RWPE2 (cell line): Measurements from ENCODE around the gene MAP2K3.

Experiments used
- ATAC-seq: fragments of 200-7000 bp; cut with Tn5 transposase; 3 replicates; pipeline ENCODE4 v1.9.1; 2021; ENCODE audit warnings: low read depth
- DNase-seq: peaks from one replicate; pipeline ENCODE4 v3.0.0-alpha.2; 2020; ENCODE audit warnings: low spot score
- H3K27ac ChIP-seq: fragments of 450-650 bp; 2 replicates; pipeline ENCODE4 v1.5.1; 2017; ENCODE audit warnings: mild to moderate bottlenecking; ENCODE audit not compliant: poor library complexity, severe bottlenecking
- H3K27me3 ChIP-seq: fragments of 250-450 bp; sonication (Bioruptor Pico); 2 replicates; pipeline ENCODE4 v1.5.1; 2021; ENCODE audit warnings: mild to moderate bottlenecking, moderate library complexity; ENCODE audit not compliant: insufficient read depth, poor library complexity, severe bottlenecking
- H3K36me3 ChIP-seq: fragments of 250-450 bp; sonication (Bioruptor Pico); 2 replicates; pipeline ENCODE4 v1.5.1; 2020; ENCODE audit warnings: low read depth, mild to moderate bottlenecking, moderate library complexity
- H3K4me1 ChIP-seq: fragments of 250-450 bp; sonication (Bioruptor Pico); 2 replicates; pipeline ENCODE4 v1.5.1; 2021; ENCODE audit warnings: mild to moderate bottlenecking, moderate library complexity; ENCODE audit not compliant: insufficient read depth, poor library complexity, severe bottlenecking
- H3K4me3 ChIP-seq: fragments of 250-450 bp; sonication (Bioruptor Pico); 2 replicates; pipeline ENCODE4 v1.5.1; 2021; ENCODE audit warnings: mild to moderate bottlenecking, moderate library complexity; ENCODE audit not compliant: severe bottlenecking
- H3K9me3 ChIP-seq: fragments of 250-450 bp; sonication (Bioruptor Pico); 2 replicates; pipeline ENCODE4 v1.5.1; 2021; ENCODE audit warnings: mild to moderate bottlenecking, moderate library complexity; ENCODE audit not compliant: severe bottlenecking
- TF ChIP-seq, protein P1 (sequence below): fragments of 450-650 bp; IDR thresholded peaks from one replicate; pipeline ENCODE4 v1.5.1; 2017; ENCODE audit warnings: mild to moderate bottlenecking, moderate library complexity; ENCODE audit not compliant: poor library complexity, severe bottlenecking

MAP2K3 gene

DNA sequence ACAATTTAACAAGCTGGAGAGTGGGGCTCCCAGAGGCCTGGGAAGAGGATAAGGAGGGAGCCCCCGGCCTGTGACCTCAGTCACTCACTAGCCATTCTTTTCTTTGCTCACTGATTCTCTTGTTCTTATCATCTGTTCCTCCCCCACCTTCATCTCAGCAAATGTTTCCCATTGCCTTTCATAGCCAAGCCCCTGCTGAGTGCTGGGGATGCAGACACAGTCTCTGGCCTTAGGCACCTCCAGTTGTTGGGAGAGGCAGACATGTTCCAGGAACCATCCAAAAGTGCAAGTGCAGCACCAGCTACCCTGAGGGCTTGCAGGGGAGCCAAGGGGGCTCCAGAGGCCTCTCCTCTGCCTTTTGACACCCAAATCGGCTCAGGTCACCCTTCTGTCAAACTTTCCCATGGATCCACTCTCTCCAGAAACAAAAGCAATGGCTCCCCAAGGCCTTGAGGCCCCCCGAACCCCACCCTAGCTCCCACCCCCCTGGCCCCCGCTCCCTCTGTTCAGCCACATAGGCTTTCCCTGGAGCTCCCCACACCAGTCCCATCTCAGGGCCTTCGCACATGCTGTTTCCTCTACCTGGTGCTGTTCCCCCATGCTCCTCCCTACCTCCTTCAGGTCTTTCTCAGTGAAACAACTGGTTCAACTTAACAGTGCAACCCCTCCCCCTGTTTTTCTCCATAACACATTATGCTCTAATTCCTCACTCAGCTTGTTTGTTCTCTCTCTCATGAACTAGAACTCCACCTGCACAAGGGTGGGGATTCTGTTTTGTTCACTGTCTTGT, 76.7 kb downstream of the MAP2K3 start:
- Histone ChIP-seq H3K27me3 (no peaks in the 10 kb centered on the region), H3K4me1 (no peaks in the 10 kb centered on the region), H3K9me3 (no peaks in the 10 kb centered on the region), H3K27ac (no peak overlapping the region), H3K4me3 (no peak overlapping the region), H3K36me3 (no peaks in the 10 kb centered on the region)
- ATAC-seq = no peak
- TF ChIP-seq, protein P1, sequence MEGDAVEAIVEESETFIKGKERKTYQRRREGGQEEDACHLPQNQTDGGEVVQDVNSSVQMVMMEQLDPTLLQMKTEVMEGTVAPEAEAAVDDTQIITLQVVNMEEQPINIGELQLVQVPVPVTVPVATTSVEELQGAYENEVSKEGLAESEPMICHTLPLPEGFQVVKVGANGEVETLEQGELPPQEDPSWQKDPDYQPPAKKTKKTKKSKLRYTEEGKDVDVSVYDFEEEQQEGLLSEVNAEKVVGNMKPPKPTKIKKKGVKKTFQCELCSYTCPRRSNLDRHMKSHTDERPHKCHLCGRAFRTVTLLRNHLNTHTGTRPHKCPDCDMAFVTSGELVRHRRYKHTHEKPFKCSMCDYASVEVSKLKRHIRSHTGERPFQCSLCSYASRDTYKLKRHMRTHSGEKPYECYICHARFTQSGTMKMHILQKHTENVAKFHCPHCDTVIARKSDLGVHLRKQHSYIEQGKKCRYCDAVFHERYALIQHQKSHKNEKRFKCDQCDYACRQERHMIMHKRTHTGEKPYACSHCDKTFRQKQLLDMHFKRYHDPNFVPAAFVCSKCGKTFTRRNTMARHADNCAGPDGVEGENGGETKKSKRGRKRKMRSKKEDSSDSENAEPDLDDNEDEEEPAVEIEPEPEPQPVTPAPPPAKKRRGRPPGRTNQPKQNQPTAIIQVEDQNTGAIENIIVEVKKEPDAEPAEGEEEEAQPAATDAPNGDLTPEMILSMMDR = no peak
- no peak for DNase-seq

DNA sequence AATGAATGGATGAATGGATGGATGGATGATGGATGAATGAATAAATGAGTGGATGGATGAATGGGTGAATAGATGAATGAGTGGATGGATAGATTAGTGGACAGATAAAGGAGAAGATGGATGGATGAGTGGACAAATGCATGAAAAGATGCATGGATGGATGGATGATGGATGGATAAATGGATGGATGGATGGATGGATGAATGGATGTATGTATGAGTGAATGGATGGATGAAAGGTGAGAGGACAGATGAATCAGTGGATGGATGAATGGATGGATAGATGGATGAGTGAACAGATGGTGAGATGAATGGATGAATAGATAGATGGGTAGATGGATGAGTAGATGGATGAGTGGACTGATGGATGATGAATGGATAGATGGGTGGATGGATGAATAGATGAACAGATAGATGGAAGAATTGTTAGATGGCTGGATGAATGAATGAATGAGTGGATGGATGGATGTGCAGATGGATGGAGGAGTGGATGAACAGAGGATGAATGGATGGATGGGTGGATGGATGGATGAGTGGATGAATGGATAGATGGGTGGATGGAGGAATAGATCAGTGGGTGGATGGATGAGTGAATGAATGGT, 77.9 kb downstream of the MAP2K3 start:
- DNase-seq (no peak), ATAC-seq (no peak)
- H3K27me3 ChIP-seq = no peaks in the 10 kb centered on the region
- H3K9me3 ChIP-seq = no peaks in the 10 kb centered on the region
- TF ChIP-seq, protein P1 = no peak
- no peaks in the 10 kb centered on the region for H3K36me3 ChIP-seq
- H3K4me1 ChIP-seq = no peaks in the 10 kb centered on the region
- H3K27ac ChIP-seq = no peak overlapping the region
- H3K4me3 ChIP-seq = no peak overlapping the region

DNA sequence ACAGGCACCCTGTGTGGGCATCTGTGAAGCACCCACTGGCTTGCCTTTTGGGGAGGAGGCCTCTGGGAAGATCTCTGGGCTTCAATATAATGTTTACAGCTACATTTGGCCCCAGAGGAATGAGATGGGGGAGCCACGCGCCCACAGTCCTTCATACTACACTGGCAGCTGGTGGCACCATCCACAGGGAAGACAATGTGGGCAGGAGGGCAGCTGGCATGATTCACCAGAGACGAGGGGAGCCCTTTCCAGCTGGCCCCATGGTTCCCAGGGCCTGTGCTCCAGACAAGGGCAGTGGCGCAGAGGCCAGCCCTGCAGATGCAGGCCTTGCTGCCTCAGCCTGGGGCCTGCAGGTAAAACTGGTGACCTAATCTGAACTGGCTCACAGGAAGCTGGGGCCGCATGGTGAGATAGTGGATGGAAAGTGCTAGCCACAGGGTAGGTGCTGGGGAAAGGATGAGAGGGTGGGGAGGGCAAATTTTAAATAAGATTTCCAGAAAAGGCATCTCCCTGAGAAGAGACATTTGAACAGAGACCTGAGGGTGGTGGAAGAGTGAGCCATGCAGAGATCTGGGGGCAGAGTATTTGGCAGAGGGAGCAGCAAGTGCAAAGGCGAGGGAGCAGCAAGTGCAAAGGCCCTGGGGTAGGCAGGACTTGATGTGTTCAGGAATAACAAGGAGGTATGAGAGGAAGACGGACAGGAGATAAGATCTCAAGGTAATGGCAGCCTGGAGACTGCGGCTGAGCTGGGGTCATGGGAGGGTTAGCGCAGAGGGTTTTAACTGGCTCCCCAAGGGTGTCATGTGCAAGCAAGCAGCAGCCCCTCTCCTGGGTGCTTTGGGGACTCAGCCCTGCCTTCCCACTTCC, 79.5 kb downstream of the MAP2K3 start:
- no peak overlapping the region for H3K27ac ChIP-seq
- no peaks in the 10 kb centered on the region for H3K36me3 ChIP-seq
- H3K4me1 ChIP-seq = peaks cover 1% of the 10 kb centered on the region
- TF ChIP-seq, protein P1 = no peak
- no peaks in the 10 kb centered on the region for H3K27me3 ChIP-seq
- H3K4me3 ChIP-seq = no peak overlapping the region
- ATAC-seq = no peak
- DNase-seq = no peak
- H3K9me3 ChIP-seq = no peaks in the 10 kb centered on the region
